MCF 10A (cell line): ENCODE results near the gene TEAD2. TPM values are rescaled to one million over a fixed set of nuclear protein-coding genes. Genes with fewer than 3 reads are reported as not detected.

ENCODE experiments used
- BruUV-seq: library from RNA; stranded (reverse); fragments of 400-500 nt; replicated peaks from 2 replicates; lab custom pipeline; 2021; lab: Mats Ljungman, UMichigan
- CTCF ChIA-PET: fragments of 300-600 bp; sonication (Branson Sonifier 250); formaldehyde crosslinking; extraction: SDS; loops from one replicate; lab custom pipeline; 2021; ENCODE audit warnings: antibody characterized with exemption, inconsistent platforms; lab: Yijun Ruan, JAX
- POLR2A ChIA-PET: fragments of 300-600, 350-650 bp; sonication (Branson Sonifier 250); formaldehyde crosslinking; extraction: SDS; loops from one replicate; lab custom pipeline; 2020; ENCODE audit warnings: antibody characterized with exemption, inconsistent platforms; lab: Yijun Ruan, JAX
- DNase-seq: peaks from one replicate; pipeline ENCODE4 v3.0.0-alpha.2; 2018; ENCODE audit not compliant: unreplicated experiment
- H3K27ac Mint-ChIP-seq: one replicate; pipeline ENCODE4 v1.8.0; 2022; ENCODE audit warnings: mild to moderate bottlenecking, low read depth, mixed read lengths; ENCODE audit not compliant: unreplicated experiment
- H3K27me3 Mint-ChIP-seq: one replicate; pipeline ENCODE4 v1.8.0; 2022; ENCODE audit warnings: mixed read lengths; ENCODE audit not compliant: insufficient read depth, unreplicated experiment
- H3K36me3 Mint-ChIP-seq: one replicate; pipeline ENCODE4 v1.8.0; 2022; ENCODE audit warnings: mild to moderate bottlenecking, moderate library complexity, mixed read lengths; ENCODE audit not compliant: insufficient read depth, unreplicated experiment
- H3K4me1 Mint-ChIP-seq: one replicate; pipeline ENCODE4 v1.8.0; 2022; ENCODE audit warnings: mixed read lengths; ENCODE audit not compliant: insufficient read depth, unreplicated experiment
- H3K4me3 Mint-ChIP-seq: one replicate; pipeline ENCODE4 v1.8.0; 2022; ENCODE audit warnings: mild to moderate bottlenecking, moderate library complexity, mixed read lengths; ENCODE audit not compliant: unreplicated experiment
- H3K9me3 Mint-ChIP-seq: one replicate; pipeline ENCODE4 v1.8.0; 2022; ENCODE audit warnings: mixed read lengths; ENCODE audit not compliant: unreplicated experiment
- CTCF ChIP-seq: fragments of 200-600 bp; IDR thresholded peaks from one replicate; pipeline ENCODE4 v1.8.0; 2022; ENCODE audit warnings: antibody characterized with exemption, mild to moderate bottlenecking; ENCODE audit not compliant: unreplicated experiment
- intact Hi-C: fragments of 100-400 bp; cut with micrococcal nuclease; formaldehyde crosslinking; loops from 2 replicates; pipeline ENCODE4 v1.14.1; 2022
- total RNA-seq: library from RNA; stranded (reverse); gene quantifications from 2 replicates; pipeline ENCODE4 v1.2.3, GENCODE V29; 2022

Gene TEAD2
- total RNA-seq, 1 experiment from 2014 or later: 3.5 TPM

DNA sequence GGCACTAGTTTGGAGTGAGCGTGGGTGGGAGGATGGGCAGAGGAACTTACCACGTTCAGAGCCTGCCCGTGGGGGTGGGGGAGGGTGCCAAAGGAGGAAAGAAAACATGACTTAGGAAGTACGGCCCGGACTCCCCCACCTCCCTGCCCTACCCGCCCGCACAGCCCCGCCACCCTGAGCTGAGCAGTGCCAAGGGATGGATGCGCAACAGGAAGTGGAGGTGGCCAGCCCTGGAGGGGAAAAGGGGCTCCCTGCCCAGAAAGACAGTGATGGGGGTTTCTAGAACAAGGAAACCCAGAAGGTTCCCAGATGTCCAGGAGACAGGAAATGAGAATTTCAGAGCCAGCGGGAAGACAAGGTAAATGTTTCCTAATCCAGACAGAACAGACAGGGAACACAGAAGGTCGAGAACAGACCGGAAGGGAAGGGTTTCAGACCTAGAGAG is 6.3 kb downstream of the TEAD2 start:
- Mint-ChIP-seq H3K4me3 (no peak overlapping the region), H3K9me3 (no peaks in the 10 kb centered on the region), H3K4me1 (no peaks in the 10 kb centered on the region), H3K27ac (no peak overlapping the region), H3K36me3 (no peaks in the 10 kb centered on the region), H3K27me3 (no peaks in the 10 kb centered on the region)
- intact Hi-C loops: no loop called here
- POLR2A ChIA-PET: no interaction called here
- peak; percentile 45 for DNase-seq
- CTCF ChIA-PET: no interaction called here
- no TSS peak for BruUV-seq
- TF ChIP-seq CTCF: no peak

DNA sequence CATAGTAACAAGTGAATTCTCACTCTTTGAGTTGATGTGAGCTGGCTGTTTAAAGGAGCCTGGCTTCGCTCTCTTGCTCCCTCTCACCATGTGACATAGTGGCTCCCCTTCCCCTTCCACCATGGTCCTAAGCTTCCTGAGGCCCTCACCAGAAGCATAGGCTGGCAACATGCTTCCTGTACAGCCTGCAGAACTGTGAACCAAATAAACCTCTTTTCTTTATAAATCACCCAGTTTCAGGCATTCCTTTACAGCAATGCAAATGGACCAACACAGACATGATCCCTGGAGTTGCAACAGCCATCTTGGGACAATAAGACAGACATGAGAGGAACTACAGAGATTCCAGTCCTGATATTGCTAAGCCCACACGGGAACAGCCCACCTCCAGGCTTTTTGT is 12.6 kb downstream of the TEAD2 start:
- intact Hi-C loops: no loop called here
- no peak for TF ChIP-seq CTCF
- ChIA-PET POLR2A (no interaction called here), CTCF (interaction anchor here (0.7 to 1.9 kb wide), 2 partner anchors 41 to 124 kb away, joined by 3 to 8 read pairs; no protein-coding TSS in a partner anchor)
- H3K27me3 Mint-ChIP-seq: no peaks in the 10 kb centered on the region
- DNase-seq: no peak
- no TSS peak for BruUV-seq
- no peaks in the 10 kb centered on the region for H3K36me3 Mint-ChIP-seq
- no peak overlapping the region for H3K4me3 Mint-ChIP-seq
- H3K9me3 Mint-ChIP-seq: no peaks in the 10 kb centered on the region
- H3K27ac Mint-ChIP-seq: no peak overlapping the region
- no peaks in the 10 kb centered on the region for H3K4me1 Mint-ChIP-seq

DNA sequence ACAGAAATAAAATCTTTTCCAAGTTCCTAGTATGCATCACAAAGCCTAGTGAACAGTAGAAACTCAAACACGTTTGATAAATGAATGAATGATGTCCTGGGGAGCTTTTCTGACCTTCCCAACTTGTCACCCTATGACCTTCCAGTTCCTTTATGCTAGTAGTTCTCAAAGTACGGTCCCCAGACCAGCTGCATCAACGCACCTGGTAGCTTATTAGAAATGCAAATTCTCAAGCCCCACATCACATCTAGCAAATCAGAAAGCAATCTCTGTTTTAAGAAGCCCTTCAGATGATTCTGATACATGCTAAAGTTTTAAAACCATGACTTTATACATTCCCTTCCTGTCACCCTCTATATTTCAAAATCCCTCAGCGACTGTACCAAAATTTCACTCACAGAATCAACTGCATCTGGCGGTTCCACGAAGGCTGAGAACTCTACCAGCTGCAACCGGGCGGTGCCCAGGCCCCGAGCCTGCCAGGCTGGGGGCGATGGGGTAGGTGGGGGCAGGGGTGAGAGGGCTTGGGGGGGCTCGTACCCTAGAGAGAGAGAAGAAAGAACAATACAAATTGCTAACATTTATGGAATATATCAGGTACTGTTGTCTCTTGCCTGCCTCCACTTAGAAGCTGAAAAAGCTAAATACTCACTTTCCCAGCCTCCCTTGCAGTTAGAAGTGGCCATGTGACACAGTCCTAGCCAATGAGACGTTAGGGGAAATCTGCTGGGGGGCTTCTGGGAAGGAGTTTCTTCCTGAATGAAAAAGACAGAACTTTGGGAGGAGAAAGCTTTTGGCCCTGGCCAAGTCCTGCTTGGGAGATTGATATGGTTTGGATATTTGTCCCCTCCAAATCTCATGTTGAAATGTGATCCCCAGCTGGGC is 13.7 kb downstream of the TEAD2 start:
- no peaks in the 10 kb centered on the region for H3K36me3 Mint-ChIP-seq
- intact Hi-C loops: no loop called here
- no peaks in the 10 kb centered on the region for H3K27me3 Mint-ChIP-seq
- POLR2A ChIA-PET: interaction anchor here (1.2 kb wide), 1 partner anchor 14 kb away, joined by 5 read pairs; the partner anchor contains the start of genes DKKL1 and TEAD2
- BruUV-seq: no TSS peak
- H3K27ac Mint-ChIP-seq: no peak overlapping the region
- H3K9me3 Mint-ChIP-seq: no peaks in the 10 kb centered on the region
- TF ChIP-seq CTCF: no peak
- CTCF ChIA-PET: interaction anchor here (0.6 to 1.9 kb wide), 3 partner anchors 13 to 123 kb away, joined by 3 to 8 read pairs (median 5); partner anchors contain the start of gene CD37
- H3K4me1 Mint-ChIP-seq: no peaks in the 10 kb centered on the region
- H3K4me3 Mint-ChIP-seq: no peak overlapping the region
- DNase-seq: no peak

GRCh38 chr19:49347835-49348234 is 14.4 kb downstream of the TEAD2 start:
- TF ChIP-seq CTCF: no peak
- DNase-seq: peak; percentile 58
- H3K4me1 Mint-ChIP-seq: no peaks in the 10 kb centered on the region
- ChIA-PET POLR2A (interaction anchor here (1.2 kb wide), 1 partner anchor 15 kb away, joined by 5 read pairs; the partner anchor contains the start of genes DKKL1 and TEAD2), CTCF (interaction anchor here (1.9 kb wide), 1 partner anchor 122 kb away, joined by 8 read pairs; no protein-coding TSS in a partner anchor)
- no peaks in the 10 kb centered on the region for H3K9me3 Mint-ChIP-seq
- H3K36me3 Mint-ChIP-seq: no peaks in the 10 kb centered on the region
- intact Hi-C loops: no loop called here
- no peaks in the 10 kb centered on the region for H3K27me3 Mint-ChIP-seq
- BruUV-seq: no TSS peak
- H3K4me3 Mint-ChIP-seq: no peak overlapping the region
- no peak overlapping the region for H3K27ac Mint-ChIP-seq
